NCI-H1436 treated with DMSO at 0.1 percent for 48 hours (cell line): ENCODE data around the gene CHMP4B.

Source experiments
- DNase-seq: peaks from one replicate; lab custom pipeline; 2025; lab: John Stamatoyannopoulos, UW

The CHMP4B gene

DNA sequence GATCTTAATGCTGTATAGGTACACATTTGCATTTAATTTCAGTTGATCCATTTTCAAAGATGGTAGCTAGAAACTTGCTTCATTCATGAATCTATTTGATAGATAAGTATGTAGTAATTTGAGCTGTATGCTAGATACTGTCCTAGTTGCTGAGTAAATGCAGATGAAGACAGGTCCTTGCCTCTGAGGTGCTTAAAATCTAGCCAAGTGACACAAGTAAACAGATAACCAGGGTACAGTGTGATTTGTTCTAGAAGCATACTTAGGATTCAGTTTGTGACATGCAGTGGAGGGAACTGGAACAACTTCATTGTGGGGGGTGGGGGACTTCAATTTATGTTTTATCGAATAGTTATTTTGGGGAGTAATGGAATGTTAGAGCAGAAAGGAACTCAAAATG, 9.2 kb downstream of the CHMP4B start:
- no peak for DNase-seq

- DNase-seq, result no peak
These were observed 10.2 kb downstream of the CHMP4B start for GRCh38 chr20:33821270-33821836.

GRCh38 chr20:33822423-33822822, 11.3 kb downstream of the CHMP4B start:
- DNase-seq, result no peak

DNA sequence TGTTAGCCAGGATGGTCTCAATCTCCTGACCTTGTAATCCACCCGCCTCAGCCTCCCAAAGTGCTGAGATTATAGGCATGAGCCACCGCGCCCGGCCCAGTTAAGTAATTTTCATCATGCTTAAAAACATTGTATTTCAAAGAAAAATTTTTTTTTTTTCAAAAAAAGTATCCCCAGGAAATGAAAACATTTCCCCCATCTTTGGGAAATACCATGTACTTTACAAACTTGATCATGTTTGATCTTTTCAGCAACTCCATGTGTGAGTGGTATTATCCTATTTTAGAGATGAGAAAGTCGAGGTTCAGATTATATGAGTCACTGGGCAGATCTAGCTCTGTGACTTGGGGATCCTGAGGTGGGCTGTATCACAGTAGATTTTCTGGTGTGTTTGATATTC, 11.8 kb downstream of the CHMP4B start:
- no peak for DNase-seq

DNA sequence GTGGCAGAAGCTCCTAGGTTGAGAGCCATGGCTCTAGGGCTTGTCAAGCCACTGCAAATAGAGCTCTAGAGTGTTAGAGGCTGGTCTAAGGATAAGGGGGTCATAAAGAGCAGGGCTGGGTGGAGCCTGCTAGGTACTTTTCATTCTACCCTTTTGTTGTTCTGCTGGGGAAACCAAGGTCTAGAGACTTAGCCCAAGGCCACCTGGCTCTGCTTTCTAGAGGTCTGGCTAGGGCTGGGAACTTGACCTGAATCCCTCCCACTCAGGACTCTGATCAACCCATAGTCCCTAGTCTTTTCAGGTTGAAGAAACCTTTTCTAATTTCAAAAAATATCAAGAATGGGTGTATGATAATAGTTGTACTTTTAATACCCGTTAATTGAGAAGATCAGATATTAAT, 13.7 kb downstream of the CHMP4B start:
- no peak for DNase-seq

DNA sequence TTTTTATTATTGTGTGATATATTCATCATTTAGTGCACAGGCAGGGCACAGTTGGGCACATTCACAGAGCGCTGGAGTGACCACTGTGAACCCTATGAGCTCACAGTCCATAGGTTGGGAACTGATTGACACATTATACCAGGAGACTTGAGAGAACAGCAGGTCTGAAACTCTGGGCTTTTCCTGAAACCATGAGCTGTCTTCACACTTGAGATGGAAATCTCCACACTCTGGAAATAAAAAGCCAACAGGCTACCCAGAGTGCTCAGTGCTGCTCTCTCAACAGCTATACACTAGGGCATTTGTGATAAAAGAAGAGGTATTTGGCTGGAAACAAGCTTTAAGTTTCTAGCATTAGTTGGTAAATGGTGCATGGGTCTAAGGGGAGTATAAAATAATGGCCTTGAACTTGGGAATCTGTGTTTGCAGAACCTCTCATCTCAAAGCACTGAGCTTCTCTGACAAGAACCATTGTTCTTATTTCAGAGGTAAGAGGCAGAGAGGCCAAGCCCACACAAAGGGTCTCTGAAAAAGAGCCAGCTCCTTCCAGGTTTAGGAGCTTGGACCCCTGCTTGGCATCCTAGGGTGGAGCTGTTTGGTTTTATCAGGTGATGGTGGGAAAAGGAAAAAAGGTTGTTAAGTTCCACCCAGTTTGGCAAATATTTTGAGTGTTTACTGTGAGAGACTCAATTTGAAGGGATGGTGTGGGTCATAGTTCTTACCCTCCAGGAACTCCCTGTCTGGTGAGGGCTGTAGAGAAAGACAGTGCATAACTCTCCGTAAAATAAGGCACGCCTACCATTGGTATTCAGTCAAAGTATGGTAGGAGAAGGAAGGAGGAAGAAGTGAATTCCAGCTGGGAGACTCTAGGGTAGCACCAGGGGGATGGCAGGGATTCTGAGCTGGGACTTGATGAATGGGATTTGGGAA, 14.5 kb downstream of the CHMP4B start:
- DNase-seq, result no peak

- no peak for DNase-seq
These were observed 15.2 kb downstream of the CHMP4B start for GRCh38 chr20:33826270-33826897.

DNA sequence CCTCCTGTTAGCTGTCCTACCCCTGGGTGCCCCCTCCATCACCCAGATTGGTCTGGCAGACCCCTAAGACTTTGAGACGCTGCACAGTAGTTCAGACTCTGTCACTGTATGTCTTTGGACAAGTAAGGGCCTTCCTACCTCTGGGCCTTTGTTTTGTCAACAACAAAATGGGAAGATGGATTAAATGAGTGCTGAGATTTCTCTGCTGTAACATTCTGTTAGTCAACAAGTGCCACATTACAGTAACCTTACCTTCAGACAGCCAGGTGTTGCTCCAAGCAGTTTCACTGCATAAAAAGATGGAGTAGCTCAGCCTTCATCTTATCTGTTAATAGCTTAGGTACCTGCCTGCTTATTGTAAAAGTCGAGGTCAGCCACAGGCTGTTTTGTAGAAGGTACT, 16.0 kb downstream of the CHMP4B start:
- DNase-seq, result no peak

DNA sequence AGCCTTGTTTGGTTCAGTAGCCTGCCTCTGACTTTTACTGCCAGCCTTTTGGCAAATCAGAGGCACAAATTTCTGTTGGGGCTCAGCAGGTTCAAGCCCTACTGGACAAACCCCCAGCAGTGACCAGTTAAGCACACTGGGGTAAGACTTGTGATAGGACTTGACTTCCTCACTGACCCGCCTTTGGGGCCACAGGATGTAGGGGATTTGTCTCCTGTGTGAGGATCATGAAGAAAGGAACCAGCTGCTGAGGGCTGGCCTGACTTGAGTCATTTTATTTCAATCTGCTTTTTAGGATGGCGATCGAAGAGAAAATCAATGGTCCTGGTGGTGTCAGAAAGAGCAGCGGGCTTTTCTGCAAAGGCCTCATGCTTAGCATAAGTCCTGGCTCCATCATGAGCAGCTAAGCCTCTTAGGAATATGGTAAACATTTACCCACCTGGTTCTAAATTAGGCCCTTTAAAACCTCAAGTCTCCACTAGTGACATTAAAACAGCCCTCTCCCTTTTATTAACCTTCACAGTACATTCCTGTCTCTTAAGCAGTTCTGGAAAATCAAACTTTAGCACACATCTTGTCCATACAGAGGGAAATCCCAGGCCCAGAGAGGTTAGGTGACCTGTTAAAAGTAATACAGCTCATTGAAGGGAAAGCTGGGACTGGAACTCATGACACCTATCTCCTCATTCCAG, 16.6 kb downstream of the CHMP4B start:
- DNase-seq, result no peak

DNA sequence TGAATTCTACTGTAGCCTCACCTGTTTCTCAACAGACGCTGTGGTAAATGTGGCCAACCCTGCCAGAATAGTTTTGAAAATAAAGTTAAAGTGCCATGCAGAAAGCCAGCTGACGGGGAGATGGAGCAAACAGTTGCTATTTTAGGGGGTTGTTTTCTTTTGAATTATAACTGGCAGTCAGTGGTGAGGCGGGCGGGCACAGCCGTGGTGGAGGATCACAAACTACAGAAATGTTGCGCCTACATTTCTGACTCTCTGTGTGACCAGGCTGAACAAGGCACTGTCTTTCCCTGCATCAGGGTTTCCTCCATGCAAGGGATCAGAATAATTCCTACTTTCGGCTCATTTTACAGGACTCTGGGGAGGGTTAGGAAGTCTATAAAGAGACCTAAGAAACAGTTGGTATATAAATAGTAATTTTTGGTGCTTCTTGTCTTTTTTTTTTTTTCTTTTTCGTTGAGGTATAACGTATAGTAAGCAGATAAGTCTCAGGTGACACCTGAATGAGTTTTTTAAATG, 17.2 kb downstream of the CHMP4B start:
- no peak for DNase-seq

GRCh38 chr20:33828967-33829560, 17.9 kb downstream of the CHMP4B start:
- no peak for DNase-seq

GRCh38 chr20:33829636-33830035, 18.5 kb downstream of the CHMP4B start:
- DNase-seq, result no peak

GRCh38 chr20:33830371-33830770, 19.2 kb downstream of the CHMP4B start:
- no peak for DNase-seq

DNA sequence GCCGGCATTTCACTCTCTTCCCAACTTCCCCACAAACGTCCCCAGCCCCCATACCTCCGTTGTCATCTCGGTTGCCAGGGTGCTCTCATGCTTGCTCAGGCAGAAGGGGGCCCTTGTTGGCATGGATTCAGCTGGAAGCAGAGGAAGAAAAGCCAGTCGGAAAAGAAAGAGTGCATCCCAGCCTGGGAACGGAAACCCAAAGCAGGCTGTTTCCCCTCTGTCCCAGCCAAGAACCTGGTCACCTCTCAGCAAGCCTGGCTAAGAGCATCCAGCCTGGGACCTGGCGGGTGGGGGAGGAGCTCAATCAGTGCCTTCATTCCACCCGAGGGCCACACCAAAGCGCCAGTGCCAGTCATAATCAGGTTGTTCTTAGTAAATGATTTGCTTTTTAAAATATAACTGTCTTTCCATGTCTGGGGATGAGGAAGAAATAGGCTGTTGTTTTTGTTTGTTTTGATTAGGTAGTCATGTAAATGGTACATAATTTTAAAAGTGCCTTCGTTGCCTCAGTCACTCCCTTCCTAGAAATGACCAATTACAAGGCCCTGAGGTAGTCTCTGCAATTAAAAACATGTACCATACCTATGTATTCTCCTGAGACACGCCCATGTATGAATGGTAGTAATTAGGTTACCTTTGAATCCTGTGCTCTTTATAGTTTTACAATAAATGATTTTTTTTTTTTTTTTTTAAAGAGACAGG, 21.1 kb downstream of the CHMP4B start:
- no peak for DNase-seq

DNA sequence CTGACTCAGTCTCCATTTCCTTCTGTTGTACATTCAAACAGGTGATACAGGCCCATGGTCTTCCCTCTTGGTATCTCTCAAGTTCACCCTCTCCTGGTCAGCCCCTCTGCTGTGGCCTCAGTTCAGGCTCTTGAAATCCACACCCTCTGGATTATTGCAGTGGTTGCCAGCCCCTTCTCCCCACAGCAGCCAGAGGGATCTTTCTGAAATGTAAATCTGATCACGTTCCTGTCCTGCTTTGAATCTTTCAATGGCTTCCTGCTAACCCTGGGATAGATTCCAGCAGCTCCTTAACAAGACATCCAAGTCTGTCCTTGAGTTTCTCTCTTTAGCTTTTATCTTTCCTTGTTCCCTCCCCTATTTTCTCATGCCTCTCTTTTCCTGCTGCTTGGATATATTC, 22.2 kb downstream of the CHMP4B start:
- DNase-seq, result no peak

DNA sequence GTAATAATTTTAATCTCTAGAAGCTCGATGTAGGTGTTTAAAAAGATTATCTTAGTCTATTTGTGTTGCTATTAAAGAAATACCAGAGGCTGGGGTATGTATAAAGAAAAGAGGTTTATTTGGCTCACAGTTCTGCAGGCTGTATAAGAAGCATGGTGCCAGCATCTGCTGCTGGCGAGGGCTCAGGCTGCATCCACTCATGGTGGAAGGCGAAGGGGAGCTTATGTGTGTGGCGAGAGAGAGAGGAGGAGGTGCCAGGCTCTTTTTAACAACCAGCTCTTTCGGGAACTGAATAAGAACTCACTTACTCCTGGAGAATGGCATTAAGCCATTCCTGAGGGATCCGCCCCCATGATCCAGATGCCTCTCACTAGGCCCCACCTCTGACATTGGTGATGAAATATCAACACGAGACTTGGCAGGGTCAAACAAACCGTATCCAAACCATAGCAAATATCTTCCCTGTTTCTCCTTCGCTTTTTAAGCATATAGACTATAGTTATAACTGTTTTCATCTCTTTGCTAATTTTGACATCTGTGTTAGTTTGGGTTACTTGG, 24.5 kb downstream of the CHMP4B start:
- no peak for DNase-seq

GRCh38 chr20:33836277-33836676, 25.1 kb downstream of the CHMP4B start:
- no peak for DNase-seq

DNA sequence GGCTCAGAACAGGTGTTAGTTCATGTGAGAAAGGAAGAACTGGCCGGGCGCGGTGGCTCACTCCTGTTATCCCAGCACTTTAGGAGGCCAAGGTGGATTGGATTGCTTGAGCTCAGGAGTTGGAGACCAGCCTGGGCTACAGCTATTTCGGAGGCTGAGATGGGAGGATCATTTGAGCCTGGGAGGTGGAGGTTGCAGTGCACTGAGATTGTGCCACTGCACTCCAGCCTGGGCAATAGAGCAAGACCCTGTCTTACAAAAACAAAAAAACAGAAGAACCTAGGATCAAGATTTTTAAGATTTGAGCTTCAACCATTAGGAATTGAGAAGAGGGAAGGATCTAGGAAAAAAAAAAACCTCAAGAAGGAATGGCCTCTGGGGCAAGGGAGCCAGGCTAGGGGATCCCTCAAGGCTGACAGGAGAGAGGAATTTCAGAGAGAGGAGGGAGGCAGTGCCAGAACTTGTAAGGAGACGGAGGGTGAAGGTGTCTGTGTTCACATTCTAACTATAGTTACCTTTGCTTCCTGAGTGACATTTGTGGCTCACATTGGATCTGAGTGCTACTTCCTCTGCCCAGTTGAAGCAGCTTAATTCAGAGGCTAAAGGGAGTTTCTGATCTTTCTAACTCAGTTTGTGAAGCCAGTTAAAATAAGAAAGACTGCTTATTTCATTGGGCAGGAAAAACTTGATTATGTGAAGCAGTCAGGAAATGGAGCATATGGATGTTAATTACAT, 26.1 kb downstream of the CHMP4B start:
- DNase-seq, result no peak

DNA sequence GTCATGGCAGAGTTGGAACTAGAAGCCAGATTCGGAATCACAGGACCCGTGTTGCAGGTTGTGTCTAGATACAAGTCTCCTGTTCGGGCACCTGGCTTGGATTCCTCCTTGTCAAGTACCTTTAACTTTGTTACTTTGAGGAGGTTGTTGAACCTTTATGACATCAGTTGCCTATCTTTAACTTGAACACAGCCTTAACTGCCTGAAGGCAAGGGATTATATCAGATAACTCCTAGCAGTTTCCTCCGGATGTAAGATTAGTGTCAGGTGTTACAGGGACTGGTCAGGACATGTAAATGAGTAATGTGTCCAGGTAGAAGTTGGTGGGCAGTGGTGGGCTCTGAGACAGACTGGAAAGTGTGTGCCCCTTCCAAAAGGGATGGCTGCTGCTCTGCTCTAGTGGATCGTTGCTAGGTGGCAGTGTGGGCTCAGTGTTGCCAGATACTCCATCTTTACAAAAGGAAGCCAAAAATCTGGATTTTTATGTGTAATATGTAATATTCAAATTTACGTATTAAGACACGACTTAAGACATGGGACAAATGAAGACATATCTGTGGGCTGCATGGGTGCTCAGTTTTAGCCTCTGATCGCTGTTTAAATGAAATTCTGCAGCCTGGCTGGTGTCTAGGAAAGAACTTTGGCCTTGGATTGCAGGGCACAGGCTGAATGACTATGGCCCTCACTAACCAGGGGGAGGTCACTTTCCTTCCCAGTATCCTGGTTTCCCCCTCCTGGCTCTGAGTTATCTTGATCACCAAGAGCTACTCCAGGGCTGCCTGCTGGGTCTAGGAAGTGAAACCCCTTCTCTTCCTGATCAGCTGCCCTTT, 27.1 kb downstream of the CHMP4B start:
- no peak for DNase-seq
